Fibroblast of skin of right biceps (primary cell): ENCODE results near the gene SULT1C4.
"Not testable (repeated sequence)": the region's sequence is repeated elsewhere in the genome, so short reads cannot be mapped to it uniquely, and the experiment has no call there.

Source experiments
- DNase-seq: peaks from one replicate; pipeline ENCODE4 v3.0.0-alpha.2; 2013

SULT1C4 gene

GRCh38 chr2:108414256-108414876, 36.6 kb downstream of the SULT1C4 start:
- DNase-seq = no peak

DNA sequence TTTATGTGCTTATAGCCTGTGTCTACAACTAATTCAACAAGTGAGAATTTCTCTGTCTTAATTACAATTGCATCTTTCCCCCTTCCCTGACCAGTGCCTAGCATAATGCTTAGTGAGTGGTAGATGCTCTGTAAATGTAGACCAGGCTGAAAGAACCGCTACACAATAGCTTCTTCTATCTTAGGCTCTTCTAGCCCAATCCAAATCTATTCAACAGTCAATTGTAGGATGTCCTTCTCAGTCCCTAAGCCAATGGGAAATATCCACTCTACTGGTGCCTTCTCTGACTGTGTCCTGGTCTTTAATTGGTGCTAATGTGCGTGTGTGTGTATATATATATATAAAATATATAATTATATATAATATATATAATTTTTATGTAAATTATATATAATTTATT, 37.2 kb downstream of the SULT1C4 start:
- DNase-seq = no peak

DNA sequence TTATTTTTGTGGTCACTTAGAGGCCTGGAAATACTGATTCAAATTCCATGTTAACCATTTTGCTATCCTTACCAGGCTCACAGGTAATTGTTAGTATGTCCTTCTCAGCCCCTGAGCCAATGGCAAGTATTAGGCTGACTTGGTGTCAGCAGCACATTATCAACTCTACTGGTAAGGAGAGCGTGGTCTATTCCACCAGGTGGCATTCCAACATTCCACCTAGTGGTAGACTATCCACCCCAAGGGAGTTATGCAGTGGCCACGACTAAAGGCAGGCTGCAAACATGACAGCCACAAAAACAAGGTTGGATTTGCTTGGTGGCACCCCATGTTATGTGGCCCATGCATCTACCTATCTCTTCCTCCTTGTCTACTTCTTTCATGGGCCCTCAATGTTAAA, 39.5 kb downstream of the SULT1C4 start:
- DNase-seq = no peak

DNA sequence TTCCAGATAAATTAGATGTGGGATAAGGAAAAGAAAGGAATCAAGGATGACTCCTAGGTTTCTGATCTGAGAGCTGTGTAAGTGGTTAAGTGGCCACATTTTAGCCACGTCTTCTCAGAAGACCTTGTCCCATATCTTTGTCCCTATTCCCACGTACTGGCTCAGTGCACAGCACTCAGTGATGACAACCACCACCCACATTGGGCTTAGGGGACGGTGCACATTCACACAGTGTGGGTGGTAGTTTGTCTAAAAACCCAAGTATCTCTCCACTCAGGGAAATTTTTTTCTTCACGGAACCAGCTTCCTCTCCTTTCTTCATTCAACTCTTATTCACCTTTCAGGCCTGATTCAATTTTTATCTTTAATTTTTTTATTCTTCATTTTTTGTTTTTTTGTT, 40.7 kb downstream of the SULT1C4 start:
- no peak for DNase-seq

GRCh38 chr2:108423067-108423466, 45.3 kb downstream of the SULT1C4 start:
- no peak for DNase-seq

- DNase-seq = no peak
Observed at GRCh38 chr2:108423502-108424251, 45.9 kb downstream of the SULT1C4 start.

GRCh38 chr2:108428286-108429009, 50.7 kb downstream of the SULT1C4 start:
- no peak for DNase-seq

- DNase-seq = not testable (repeated sequence)
Observed at GRCh38 chr2:108435578-108435977, 57.8 kb downstream of the SULT1C4 start.

- DNase-seq = no peak
Observed at GRCh38 chr2:108436976-108437375, 59.2 kb downstream of the SULT1C4 start.
